Measurements from ENCODE around the gene MACROD2. TPM values are rescaled to one million over a fixed set of nuclear protein-coding genes. Genes with fewer than 3 reads are reported as not detected.

MACROD2 gene
- total RNA-seq, 2 donors from 2014 or later, result 0.95 to 4.2 TPM

- Histone ChIP-seq H3K27ac (no peak overlapping the region), H3K4me3 (no peak overlapping the region), H3K36me3 (no peaks in the 10 kb centered on the region), H3K27me3 (replicated peaks; ENCODE audit: insufficient read depth) (no peaks in the 10 kb centered on the region), H3K4me1 (ENCODE audit: control insufficient read depth in 1 of 2, low read depth in 2 of 2) (peaks cover 0 to 6% of the 10 kb centered on the region in 2 donors), H3K9me3 (no peaks in the 10 kb centered on the region)
- ATAC-seq (ENCODE audit: insufficient number of reproducible peaks, low FRiP score, low read depth) (no peak), DNase-seq (ENCODE audit: low spot score) (no peak)
- TF ChIP-seq CTCF (IDR thresholded peaks at IDR 0.05), result no peak
These were observed 1184.5 kb downstream of the MACROD2 start for GRCh38 chr20:15179781-15180180.

- Histone ChIP-seq H3K4me3 (no peak overlapping the region), H3K9me3 (no peaks in the 10 kb centered on the region), H3K27ac (no peak overlapping the region), H3K27me3 (replicated peaks; ENCODE audit: insufficient read depth) (no peaks in the 10 kb centered on the region), H3K36me3 (no peaks in the 10 kb centered on the region), H3K4me1 (ENCODE audit: control insufficient read depth in 1 of 2, low read depth in 2 of 2) (peaks cover 0 to 9% of the 10 kb centered on the region in 2 donors)
- no peak for ATAC-seq (ENCODE audit: insufficient number of reproducible peaks, low FRiP score, low read depth)
- TF ChIP-seq CTCF (IDR thresholded peaks at IDR 0.05), result no peak
- no peak for DNase-seq (ENCODE audit: low spot score)
These were observed 1190.0 kb downstream of the MACROD2 start for GRCh38 chr20:15185322-15185721.

- no peak for DNase-seq (ENCODE audit: low spot score)
- Histone ChIP-seq H3K36me3 (no peaks in the 10 kb centered on the region), H3K9me3 (no peaks in the 10 kb centered on the region), H3K27me3 (replicated peaks; ENCODE audit: insufficient read depth) (no peaks in the 10 kb centered on the region), H3K4me1 (ENCODE audit: control insufficient read depth in 1 of 2, low read depth in 2 of 2) (peaks cover 0 to 9% of the 10 kb centered on the region in 2 donors), H3K4me3 (no peak overlapping the region), H3K27ac (no peak overlapping the region)
- no peak for ATAC-seq (ENCODE audit: insufficient number of reproducible peaks, low FRiP score, low read depth)
- no peak for TF ChIP-seq CTCF (IDR thresholded peaks at IDR 0.05)
These were observed 1190.6 kb downstream of the MACROD2 start for GRCh38 chr20:15185913-15186312.

- Histone ChIP-seq H3K4me1 (ENCODE audit: control insufficient read depth in 1 of 2, low read depth in 2 of 2) (peaks cover 0 to 9% of the 10 kb centered on the region in 2 donors), H3K9me3 (no peaks in the 10 kb centered on the region), H3K4me3 (no peak overlapping the region), H3K27ac (no peak overlapping the region), H3K36me3 (no peaks in the 10 kb centered on the region), H3K27me3 (replicated peaks; ENCODE audit: insufficient read depth) (no peaks in the 10 kb centered on the region)
- ATAC-seq (ENCODE audit: insufficient number of reproducible peaks, low FRiP score, low read depth), result no peak
- DNase-seq (ENCODE audit: low spot score), result no peak
- no peak for TF ChIP-seq CTCF (IDR thresholded peaks at IDR 0.05)
These were observed 1192.3 kb downstream of the MACROD2 start for GRCh38 chr20:15187612-15188011.

GRCh38 chr20:15188415-15188814 lies 1193.1 kb downstream of the MACROD2 start:
- Histone ChIP-seq H3K9me3 (no peaks in the 10 kb centered on the region), H3K27ac (no peak overlapping the region), H3K4me1 (ENCODE audit: control insufficient read depth in 1 of 2, low read depth in 2 of 2) (peaks cover 0 to 9% of the 10 kb centered on the region in 2 donors), H3K36me3 (no peaks in the 10 kb centered on the region), H3K27me3 (replicated peaks; ENCODE audit: insufficient read depth) (no peaks in the 10 kb centered on the region), H3K4me3 (no peak overlapping the region)
- ATAC-seq (ENCODE audit: insufficient number of reproducible peaks, low FRiP score, low read depth) (no peak), DNase-seq (ENCODE audit: low spot score) (no peak)
- no peak for TF ChIP-seq CTCF (IDR thresholded peaks at IDR 0.05)
